GM12891 (cell line): Measurements from ENCODE around the gene CEP57L1.
"Not testable (repeated sequence)": the region's sequence is repeated elsewhere in the genome, so short reads cannot be mapped to it uniquely, and the experiment has no call there.

Source experiments
- DNase-seq: peaks from one replicate; pipeline ENCODE4 v3.0.0; 2011; ENCODE audit warnings: low spot score; ENCODE audit not compliant: insufficient read length
- FAIRE-seq: peaks from 2 replicates; lab custom pipeline; 2011; peaks lifted over from hg19 to GRCh38; lab: Jason Lieb, UNC
- PAX5 ChIP-seq: IDR thresholded peaks from 2 replicates; pipeline ENCODE4 v1.6.1; 2011; ENCODE audit warnings: low read length, moderate library complexity, mild to moderate bottlenecking; ENCODE audit not compliant: insufficient read depth, severe bottlenecking
- POLR2A ChIP-seq: IDR thresholded peaks from 2 replicates; pipeline ENCODE4 v1.6.1; 2011; ENCODE audit warnings: low read depth, low read length, control low read depth
- POLR2AphosphoS5 ChIP-seq: IDR thresholded peaks from 2 replicates; pipeline ENCODE4 v1.6.1; 2011; ENCODE audit warnings: low read depth, low read length, control low read depth
- POU2F2 ChIP-seq: IDR thresholded peaks from 2 replicates; pipeline ENCODE4 v1.6.1; 2011; ENCODE audit warnings: low read depth, mild to moderate bottlenecking, control low read depth, low read length, moderate library complexity
- SPI1 ChIP-seq: IDR thresholded peaks from 2 replicates; pipeline ENCODE4 v1.6.1; 2011; ENCODE audit warnings: low read depth, low read length, control low read depth
- TAF1 ChIP-seq: IDR thresholded peaks from 2 replicates; pipeline ENCODE4 v1.6.1; 2011; ENCODE audit warnings: low read depth, low read length, control low read depth

The CEP57L1 gene

GRCh38 chr6:109083657-109084056 is 11.7 kb upstream of the CEP57L1 start:
- FAIRE-seq (peak; percentile 23), DNase-seq (no peak)
- TF ChIP-seq TAF1, result no peak
- no peak for TF ChIP-seq POLR2AphosphoS5
- TF ChIP-seq POLR2A, result no peak
- no peak for TF ChIP-seq SPI1
- TF ChIP-seq PAX5, result no peak
- TF ChIP-seq POU2F2, result no peak

GRCh38 chr6:109084146-109084545 is 11.2 kb upstream of the CEP57L1 start:
- FAIRE-seq, DNase-seq: not testable (repeated sequence)

DNA sequence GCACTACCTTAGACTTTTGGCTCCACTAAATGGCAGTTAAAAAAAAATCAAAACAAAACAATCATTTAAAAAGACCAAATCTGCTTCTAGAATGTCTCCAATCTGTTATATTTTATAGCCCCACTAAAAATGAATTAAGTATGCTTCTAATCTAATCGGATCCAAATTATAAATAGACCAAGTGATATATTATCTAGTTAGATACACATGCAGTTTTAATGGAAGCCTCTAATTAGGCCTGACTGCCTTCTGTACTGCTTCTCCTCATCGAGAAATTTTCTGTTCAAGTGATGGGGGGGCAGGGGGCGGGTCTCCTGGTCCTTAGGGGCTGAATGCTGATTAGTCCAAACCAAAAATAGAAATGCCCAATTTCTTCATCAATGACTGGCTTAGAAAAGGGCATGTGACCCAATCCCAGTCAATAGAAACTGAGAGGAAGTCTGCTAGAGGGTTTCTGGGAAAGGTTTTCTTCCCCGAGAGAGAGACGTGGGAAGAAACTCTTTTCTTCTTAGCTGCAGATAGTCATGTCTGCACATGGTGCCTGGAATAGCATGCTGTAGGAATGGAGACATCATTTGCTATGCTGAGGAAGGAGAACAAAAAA is 7.5 kb upstream of the CEP57L1 start:
- FAIRE-seq (no peak), DNase-seq (no peak)
- TF ChIP-seq PAX5, result no peak
- TF ChIP-seq POU2F2, result no peak
- TF ChIP-seq POLR2A, result no peak
- TF ChIP-seq TAF1, result no peak
- no peak for TF ChIP-seq POLR2AphosphoS5
- TF ChIP-seq SPI1, result no peak

DNA sequence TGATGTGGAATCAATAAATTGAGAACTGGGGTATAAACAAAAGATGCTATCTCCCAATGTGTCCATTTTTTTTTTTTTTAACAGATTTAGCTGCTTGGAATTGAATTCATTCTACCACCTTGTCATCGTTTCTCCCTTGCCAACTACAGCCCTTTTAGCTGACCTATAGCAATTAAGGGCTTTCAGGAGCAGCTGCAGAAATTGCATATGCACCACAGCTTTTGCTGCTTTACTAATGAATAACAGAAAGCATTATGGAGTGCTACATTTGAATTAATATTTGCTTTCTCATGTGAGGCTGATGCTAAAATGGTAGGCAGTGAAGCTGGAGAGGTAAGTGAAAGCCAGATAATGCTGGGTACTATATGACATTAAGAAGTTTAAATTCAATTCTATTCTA is 6.3 kb upstream of the CEP57L1 start:
- FAIRE-seq (no peak), DNase-seq (no peak)
- TF ChIP-seq POU2F2 (no peak), SPI1 (no peak), POLR2AphosphoS5 (no peak), POLR2A (no peak), PAX5 (no peak), TAF1 (no peak)

DNA sequence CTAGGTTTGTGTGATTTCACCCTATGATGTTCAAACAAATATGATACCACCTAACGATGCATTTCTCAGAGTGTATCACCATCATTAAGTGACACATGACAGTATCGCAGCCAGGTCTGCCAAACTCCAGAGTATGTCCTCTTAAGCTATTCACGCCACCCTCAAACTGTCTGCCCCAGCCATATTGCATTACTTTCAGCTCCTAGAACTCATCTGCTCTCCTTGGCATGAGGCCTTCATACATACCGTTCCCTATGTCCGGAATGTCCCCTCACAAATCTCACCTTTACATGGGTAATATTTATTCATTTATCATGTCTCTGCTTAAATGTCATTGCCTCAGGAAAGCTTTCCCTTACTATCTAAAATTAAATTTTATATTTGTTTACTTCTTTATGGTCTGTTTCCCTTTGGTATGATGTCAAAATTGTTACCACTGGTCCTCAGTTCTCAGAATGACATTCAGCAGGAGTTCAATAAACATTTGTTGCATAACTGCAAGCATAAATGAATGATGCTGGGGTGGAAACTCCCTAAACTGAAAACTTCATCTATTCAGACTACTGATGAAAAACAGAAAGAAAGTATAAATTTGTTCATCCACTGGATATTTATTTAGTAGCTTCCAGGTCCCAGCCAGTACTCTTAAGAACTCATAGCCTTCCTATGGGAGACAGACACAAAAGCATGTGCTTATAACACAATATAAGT is 3.8 kb upstream of the CEP57L1 start:
- DNase-seq (no peak), FAIRE-seq (no peak)
- no peak for TF ChIP-seq PAX5
- no peak for TF ChIP-seq TAF1
- TF ChIP-seq POLR2AphosphoS5, result no peak
- TF ChIP-seq SPI1, result no peak
- TF ChIP-seq POLR2A, result no peak
- no peak for TF ChIP-seq POU2F2

DNA sequence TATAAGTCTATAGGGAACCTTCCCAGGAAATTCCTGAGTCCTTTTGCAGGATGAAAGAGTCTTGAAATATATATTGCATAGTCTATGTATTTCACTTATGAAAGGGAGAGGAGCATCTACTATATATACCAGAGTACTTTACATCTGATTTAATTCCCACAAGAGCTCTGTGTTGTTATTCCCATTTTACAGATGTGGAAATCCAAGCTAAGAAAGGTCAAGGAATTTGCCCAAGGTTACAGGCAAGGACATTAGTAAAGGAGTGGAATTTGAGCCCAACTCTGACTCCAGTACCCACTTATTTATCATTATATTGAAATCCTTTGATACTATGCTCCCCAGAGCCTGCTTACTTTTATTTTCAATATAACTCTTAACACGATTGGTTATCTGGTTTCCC is 3.2 kb upstream of the CEP57L1 start:
- TF ChIP-seq POU2F2 (no peak), TAF1 (no peak), POLR2A (no peak), SPI1 (no peak), PAX5 (no peak), POLR2AphosphoS5 (no peak)
- DNase-seq (no peak), FAIRE-seq (no peak)

- TF ChIP-seq TAF1 (no peak; the same call in 1 of the 2 replicates), POLR2AphosphoS5 (no peak), SPI1 (no peak), PAX5 (no peak), POU2F2 (no peak), POLR2A (no peak)
- FAIRE-seq (no peak), DNase-seq (no peak)
Observed at GRCh38 chr6:109093732-109094415, 1.4 kb upstream of the CEP57L1 start.

DNA sequence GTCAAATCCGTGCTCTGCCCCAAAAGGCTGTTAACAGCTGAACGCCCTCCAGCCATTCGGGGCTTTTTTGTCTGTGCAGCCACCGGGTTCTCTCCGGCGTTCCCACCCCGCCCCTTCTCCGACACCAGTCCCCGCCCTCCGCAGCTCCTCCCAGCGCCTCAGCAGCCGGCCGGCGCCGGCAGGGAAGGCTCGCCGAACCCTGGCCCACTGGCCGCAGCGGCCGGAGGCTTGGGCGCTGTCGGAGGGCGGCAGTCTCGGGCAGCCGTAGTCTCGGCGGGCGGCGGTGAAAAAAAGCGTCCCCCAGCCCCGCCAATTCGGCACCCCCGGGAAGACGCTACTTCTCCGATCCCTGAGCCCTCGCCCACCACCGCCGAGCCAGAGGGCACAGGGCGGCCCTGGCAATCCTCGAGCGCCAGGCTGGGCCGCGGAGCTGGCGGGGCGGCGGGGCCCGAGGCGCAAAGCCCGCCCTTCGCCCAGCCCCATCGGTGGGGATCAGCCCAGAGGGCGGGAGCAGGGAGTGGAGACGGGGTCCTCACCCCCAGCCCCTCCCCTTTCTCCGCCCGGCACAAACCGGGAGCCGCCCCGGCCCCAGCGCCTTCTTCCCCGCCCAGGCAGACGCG is 781 bp upstream of the CEP57L1 start, which contains the start of gene SESN1:
Gene SESN1 (minus strand): TSS at position 431 of the 620 bp plus-strand sequence. CDS start 773 bp downstream, outside the sequence.
- peak; percentile 83 for FAIRE-seq

GRCh38 chr6:109095835-109096084 is 453 bp downstream of the CEP57L1 start:
- no peak for FAIRE-seq
- TF ChIP-seq POU2F2 (no peak), PAX5 (no peak), POLR2A (no peak), TAF1 (no peak), SPI1 (no peak), POLR2AphosphoS5 (no peak)

More for the DNA sequence above, 781 bp upstream of the CEP57L1 start, which contains the start of gene SESN1:
- DNase-seq, result peak; percentile 75
- TF ChIP-seq POLR2A (peak; percentile 39; the same call in 1 of the 2 replicates), PAX5 (no peak), TAF1 (no peak), POLR2AphosphoS5 (no peak), SPI1 (no peak), POU2F2 (no peak)

DNA sequence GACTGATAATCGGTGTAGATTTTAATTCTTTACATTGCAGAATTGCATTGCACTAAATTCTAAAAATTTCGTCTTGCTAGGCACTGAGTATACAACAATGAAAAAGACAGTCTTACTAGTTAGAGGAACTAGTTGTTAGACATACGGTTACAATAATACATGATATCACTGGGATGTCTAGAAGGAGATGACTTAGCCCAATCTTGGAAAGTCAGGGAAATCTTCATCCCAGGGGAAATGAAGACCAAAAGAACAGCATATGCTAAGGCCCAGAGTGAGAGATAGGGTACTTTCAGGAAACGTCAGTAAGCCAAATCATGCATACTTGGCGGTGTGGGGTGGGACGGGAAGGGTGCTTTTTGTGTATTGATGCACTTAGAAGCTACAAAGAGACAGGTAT is 901 bp downstream of the CEP57L1 start:
- DNase-seq, result no peak
- FAIRE-seq, result no peak
- TF ChIP-seq PAX5 (no peak), SPI1 (no peak), POLR2A (no peak), TAF1 (no peak), POU2F2 (no peak), POLR2AphosphoS5 (no peak)

More at GRCh38 chr6:109095835-109096084, 453 bp downstream of the CEP57L1 start:
- no peak for DNase-seq
